ENCODE measurements around the gene NXN.
"Not testable (repeated sequence)": the region's sequence is repeated elsewhere in the genome, so short reads cannot be mapped to it uniquely, and the experiment has no call there.

The NXN gene

GRCh38 chr17:856149-856548 is 123.4 kb downstream of the NXN start:
- no peak overlapping the region for H3K9ac ChIP-seq (ENCODE audit: insufficient read length, low read depth)
- peaks cover 10% of the 10 kb centered on the region for H3K36me3 ChIP-seq (ENCODE audit: insufficient read depth, insufficient read length, low read length)
- H3K4me3 ChIP-seq (ENCODE audit: insufficient read length, low read depth) = no peak overlapping the region
- peaks cover 8% of the 10 kb centered on the region for H3K4me1 ChIP-seq (ENCODE audit: insufficient read depth, insufficient read length)
- no peak for TF ChIP-seq ZNF274 (IDR thresholded peaks at IDR 0.05; ENCODE audit: low read depth, low read length)
- TF ChIP-seq SUZ12 (IDR thresholded peaks at IDR 0.05; ENCODE audit: extremely low read depth, insufficient read depth, insufficient read length) = no peak
- TF ChIP-seq YY1 (IDR thresholded peaks at IDR 0.05; ENCODE audit: insufficient read depth, insufficient read length) = no peak
- H3K27me3 ChIP-seq (ENCODE audit: insufficient read depth, insufficient read length) = no peaks in the 10 kb centered on the region
- no peak for DNase-seq (ENCODE audit: low read depth, low spot score)
- no peaks in the 10 kb centered on the region for H3K9me3 ChIP-seq (ENCODE audit: insufficient read depth, low read length)

- H3K27me3 ChIP-seq (ENCODE audit: insufficient read depth, insufficient read length) = no peaks in the 10 kb centered on the region
- TF ChIP-seq ZNF274 (IDR thresholded peaks at IDR 0.05; ENCODE audit: low read depth, low read length) (no peak), YY1 (IDR thresholded peaks at IDR 0.05; ENCODE audit: insufficient read depth, insufficient read length) (no peak), SUZ12 (IDR thresholded peaks at IDR 0.05; ENCODE audit: extremely low read depth, insufficient read depth, insufficient read length) (no peak)
- H3K4me1 ChIP-seq (ENCODE audit: insufficient read depth, insufficient read length) = peaks cover 8% of the 10 kb centered on the region
- H3K9me3 ChIP-seq (ENCODE audit: insufficient read depth, low read length) = no peaks in the 10 kb centered on the region
- H3K9ac ChIP-seq (ENCODE audit: insufficient read length, low read depth) = no peak overlapping the region
- peaks cover 14% of the 10 kb centered on the region for H3K36me3 ChIP-seq (ENCODE audit: insufficient read depth, insufficient read length, low read length)
- H3K4me3 ChIP-seq (ENCODE audit: insufficient read length, low read depth) = no peak overlapping the region
- DNase-seq (ENCODE audit: low read depth, low spot score) = no peak
Observed at GRCh38 chr17:855569-855968, 124.0 kb downstream of the NXN start.

- not testable (repeated sequence) for H3K4me3 ChIP-seq (ENCODE audit: insufficient read length, low read depth); H3K9me3 ChIP-seq (ENCODE audit: insufficient read depth, low read length); H3K27me3 ChIP-seq (ENCODE audit: insufficient read depth, insufficient read length); H3K9ac ChIP-seq (ENCODE audit: insufficient read length, low read depth); DNase-seq (ENCODE audit: low read depth, low spot score)
- Histone ChIP-seq H3K36me3 (ENCODE audit: insufficient read depth, insufficient read length, low read length) (peaks cover 28% of the 10 kb centered on the region), H3K4me1 (ENCODE audit: insufficient read depth, insufficient read length) (peaks cover 16% of the 10 kb centered on the region)
Observed at GRCh38 chr17:852850-853249, 126.7 kb downstream of the NXN start.

GRCh38 chr17:852349-852748 is 127.2 kb downstream of the NXN start:
- Histone ChIP-seq H3K9ac (ENCODE audit: insufficient read length, low read depth) (no peak overlapping the region), H3K27me3 (ENCODE audit: insufficient read depth, insufficient read length) (no peaks in the 10 kb centered on the region), H3K9me3 (ENCODE audit: insufficient read depth, low read length) (no peaks in the 10 kb centered on the region), H3K4me3 (ENCODE audit: insufficient read length, low read depth) (no peak overlapping the region), H3K4me1 (ENCODE audit: insufficient read depth, insufficient read length) (peaks cover 16% of the 10 kb centered on the region), H3K36me3 (ENCODE audit: insufficient read depth, insufficient read length, low read length) (peaks cover 28% of the 10 kb centered on the region)
- DNase-seq (ENCODE audit: low read depth, low spot score) = no peak
- TF ChIP-seq SUZ12 (IDR thresholded peaks at IDR 0.05; ENCODE audit: extremely low read depth, insufficient read depth, insufficient read length) (no peak), ZNF274 (IDR thresholded peaks at IDR 0.05; ENCODE audit: low read depth, low read length) (no peak), YY1 (IDR thresholded peaks at IDR 0.05; ENCODE audit: insufficient read depth, insufficient read length) (no peak)

GRCh38 chr17:851924-852323 is 127.7 kb downstream of the NXN start:
- peaks cover 20% of the 10 kb centered on the region for H3K4me1 ChIP-seq (ENCODE audit: insufficient read depth, insufficient read length)
- DNase-seq (ENCODE audit: low read depth, low spot score) = no peak
- TF ChIP-seq SUZ12 (IDR thresholded peaks at IDR 0.05; ENCODE audit: extremely low read depth, insufficient read depth, insufficient read length) = no peak
- TF ChIP-seq ZNF274 (IDR thresholded peaks at IDR 0.05; ENCODE audit: low read depth, low read length) = no peak
- TF ChIP-seq YY1 (IDR thresholded peaks at IDR 0.05; ENCODE audit: insufficient read depth, insufficient read length) = no peak
- no peak overlapping the region for H3K9ac ChIP-seq (ENCODE audit: insufficient read length, low read depth)
- peaks cover 26% of the 10 kb centered on the region for H3K36me3 ChIP-seq (ENCODE audit: insufficient read depth, insufficient read length, low read length)
- H3K9me3 ChIP-seq (ENCODE audit: insufficient read depth, low read length) = no peaks in the 10 kb centered on the region
- H3K4me3 ChIP-seq (ENCODE audit: insufficient read length, low read depth) = no peak overlapping the region
- H3K27me3 ChIP-seq (ENCODE audit: insufficient read depth, insufficient read length) = no peaks in the 10 kb centered on the region

- H3K9ac ChIP-seq (ENCODE audit: insufficient read length, low read depth) = peak overlapping the region; percentile 32
- peaks cover 21% of the 10 kb centered on the region for H3K4me1 ChIP-seq (ENCODE audit: insufficient read depth, insufficient read length)
- TF ChIP-seq ZNF274 (IDR thresholded peaks at IDR 0.05; ENCODE audit: low read depth, low read length) (no peak), YY1 (IDR thresholded peaks at IDR 0.05; ENCODE audit: insufficient read depth, insufficient read length) (no peak), SUZ12 (IDR thresholded peaks at IDR 0.05; ENCODE audit: extremely low read depth, insufficient read depth, insufficient read length) (no peak)
- H3K36me3 ChIP-seq (ENCODE audit: insufficient read depth, insufficient read length, low read length) = peaks cover 23% of the 10 kb centered on the region
- H3K4me3 ChIP-seq (ENCODE audit: insufficient read length, low read depth) = no peak overlapping the region
- DNase-seq (ENCODE audit: low read depth, low spot score) = no peak
- H3K9me3 ChIP-seq (ENCODE audit: insufficient read depth, low read length) = no peaks in the 10 kb centered on the region
- H3K27me3 ChIP-seq (ENCODE audit: insufficient read depth, insufficient read length) = no peaks in the 10 kb centered on the region
Observed at GRCh38 chr17:850851-851763, 128.5 kb downstream of the NXN start.

GRCh38 chr17:850086-850850 is 129.3 kb downstream of the NXN start:
- peaks cover 23% of the 10 kb centered on the region for H3K36me3 ChIP-seq (ENCODE audit: insufficient read depth, insufficient read length, low read length)
- H3K9me3 ChIP-seq (ENCODE audit: insufficient read depth, low read length) = no peaks in the 10 kb centered on the region
- peaks cover 21% of the 10 kb centered on the region for H3K4me1 ChIP-seq (ENCODE audit: insufficient read depth, insufficient read length)
- no peak for DNase-seq (ENCODE audit: low read depth, low spot score)
- peak overlapping the region; percentile 3 for H3K9ac ChIP-seq (ENCODE audit: insufficient read length, low read depth)
- H3K4me3 ChIP-seq (ENCODE audit: insufficient read length, low read depth) = no peak overlapping the region
- no peaks in the 10 kb centered on the region for H3K27me3 ChIP-seq (ENCODE audit: insufficient read depth, insufficient read length)
- TF ChIP-seq ZNF274 (IDR thresholded peaks at IDR 0.05; ENCODE audit: low read depth, low read length) (no peak), SUZ12 (IDR thresholded peaks at IDR 0.05; ENCODE audit: extremely low read depth, insufficient read depth, insufficient read length) (no peak), YY1 (IDR thresholded peaks at IDR 0.05; ENCODE audit: insufficient read depth, insufficient read length) (no peak)

Measured in NT2/D1 (cell line).